Right atrium auricular region (tissue), 2 donors: ENCODE data around the gene RAB3IP. TPM values are rescaled to one million over a fixed set of nuclear protein-coding genes. Genes with fewer than 3 reads are reported as not detected.
A peak's percentile ranks its signal among the peaks of the same experiment; 100 is the strongest.

ENCODE experiments used
- DNase-seq: peaks from one replicate; pipeline ENCODE4 v3.0.0-alpha.2; 2019; ENCODE audit warnings: low spot score
- H3K27ac ChIP-seq, 2 donors: fragments of 200-600 bp; sonication (generic); 1 replicate in 1 of 2; 2 replicates in 1 of 2; pipeline ENCODE4 v1.5.1; 2016 to 2019
- H3K27me3 ChIP-seq, 2 donors: fragments of 200-600 bp; sonication (generic); one replicate each; pipeline versions ENCODE4 v1.5.1 to v1.6.0; 2017 to 2019
- H3K36me3 ChIP-seq: fragments of 200-600 bp; sonication (generic); one replicate; pipeline ENCODE4 v1.5.1; 2016
- H3K4me1 ChIP-seq, 2 donors: fragments of 200-600 bp; sonication (generic); one replicate each; pipeline versions ENCODE4 v1.5.1 to v1.6.0; 2017 to 2019
- H3K4me3 ChIP-seq, 2 donors: fragments of 200-600 bp; sonication (generic); 1 replicate in 1 of 2; 2 replicates in 1 of 2; pipeline ENCODE4 v1.5.1; 2017 to 2019; ENCODE audit warnings: mild to moderate bottlenecking in 1 of 2, moderate library complexity in 1 of 2
- H3K9me3 ChIP-seq, 2 donors: fragments of 200-600 bp; sonication (generic); one replicate each; pipeline ENCODE4 v1.5.1; 2019
- total RNA-seq, 2 donors: library from RNA; depleted of rRNA; stranded (reverse); fragments of >200 nt; gene quantifications; one replicate each; pipeline ENCODE4 v1.1.0, GENCODE V29; 2016
- TF ChIP-seq, protein P1 (sequence below), 2 donors: fragments of 200-600 bp; sonication (generic); IDR thresholded peaks; one replicate each; pipeline ENCODE4 v1.5.1; 2019; ENCODE audit warnings: antibody characterized with exemption in 2 of 2

RAB3IP gene, protein sequence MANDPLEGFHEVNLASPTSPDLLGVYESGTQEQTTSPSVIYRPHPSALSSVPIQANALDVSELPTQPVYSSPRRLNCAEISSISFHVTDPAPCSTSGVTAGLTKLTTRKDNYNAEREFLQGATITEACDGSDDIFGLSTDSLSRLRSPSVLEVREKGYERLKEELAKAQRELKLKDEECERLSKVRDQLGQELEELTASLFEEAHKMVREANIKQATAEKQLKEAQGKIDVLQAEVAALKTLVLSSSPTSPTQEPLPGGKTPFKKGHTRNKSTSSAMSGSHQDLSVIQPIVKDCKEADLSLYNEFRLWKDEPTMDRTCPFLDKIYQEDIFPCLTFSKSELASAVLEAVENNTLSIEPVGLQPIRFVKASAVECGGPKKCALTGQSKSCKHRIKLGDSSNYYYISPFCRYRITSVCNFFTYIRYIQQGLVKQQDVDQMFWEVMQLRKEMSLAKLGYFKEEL
- total RNA-seq: 10 to 100 TPM; 27.2 to 37.1 TPM

DNA sequence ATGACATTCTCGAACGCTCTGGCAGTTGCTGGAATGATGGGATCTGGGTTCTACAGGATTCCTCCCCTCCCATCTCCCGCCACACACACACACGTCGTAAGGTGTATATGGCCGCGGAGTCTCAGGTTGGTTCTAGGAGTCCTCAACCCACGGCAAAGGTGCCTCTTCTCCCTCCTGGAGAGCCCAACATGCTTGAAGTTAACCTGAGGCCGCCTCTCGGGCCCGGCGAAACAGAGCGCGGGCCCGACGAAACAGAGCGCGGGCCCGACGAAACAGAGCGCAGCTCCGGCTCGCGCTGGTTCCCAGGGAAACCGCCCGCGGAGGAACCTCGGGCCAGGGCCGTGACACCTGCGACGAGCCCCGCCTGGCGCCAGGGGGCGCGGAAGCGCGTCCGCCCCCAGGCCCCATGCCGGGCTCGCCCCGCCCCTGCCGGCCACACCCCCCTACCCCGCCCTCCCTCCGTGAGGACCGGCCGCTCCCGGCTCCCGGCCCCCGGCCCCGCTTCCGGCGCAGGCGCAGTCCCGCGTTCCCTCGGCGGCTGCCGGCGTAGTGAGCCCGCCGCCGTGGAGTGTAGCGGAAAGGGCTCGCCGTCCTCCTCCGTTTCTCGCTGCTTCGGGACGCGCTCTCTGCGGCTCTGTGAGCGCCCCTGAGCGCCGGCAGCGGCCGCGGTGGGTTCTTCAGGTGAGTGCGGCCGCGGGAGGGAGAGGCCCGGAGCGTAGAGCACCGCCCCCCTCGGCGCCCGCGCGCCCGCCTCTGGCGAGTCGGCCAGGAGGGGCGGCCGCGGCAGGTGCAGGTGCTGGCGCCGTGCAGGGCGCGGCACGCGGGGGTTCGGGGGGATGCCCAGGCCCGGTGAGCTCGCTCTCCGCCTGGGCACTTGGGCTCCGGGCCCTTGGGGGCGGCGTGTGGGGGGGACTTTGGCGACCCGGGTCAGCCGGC is at the start of gene RAB3IP:
TSS of gene RAB3IP (plus strand) at position 510 of the 936 bp plus-strand sequence. CDS start 16,549 bp downstream, outside the sequence.
- Histone ChIP-seq H3K4me3 (peak within 1 kb of the TSS; percentile 93 to 94), H3K9me3 (no peaks in the 10 kb centered on the region), H3K36me3 (no peaks in the 10 kb centered on the region), H3K4me1 (peaks cover 0 to 8% of the 10 kb centered on the region in 2 donors), H3K27ac (peak within 1 kb of the TSS; percentile 86 to 94), H3K27me3 (no peaks in the 10 kb centered on the region)
- DNase-seq: peak; percentile 61
- TF ChIP-seq, protein P1, sequence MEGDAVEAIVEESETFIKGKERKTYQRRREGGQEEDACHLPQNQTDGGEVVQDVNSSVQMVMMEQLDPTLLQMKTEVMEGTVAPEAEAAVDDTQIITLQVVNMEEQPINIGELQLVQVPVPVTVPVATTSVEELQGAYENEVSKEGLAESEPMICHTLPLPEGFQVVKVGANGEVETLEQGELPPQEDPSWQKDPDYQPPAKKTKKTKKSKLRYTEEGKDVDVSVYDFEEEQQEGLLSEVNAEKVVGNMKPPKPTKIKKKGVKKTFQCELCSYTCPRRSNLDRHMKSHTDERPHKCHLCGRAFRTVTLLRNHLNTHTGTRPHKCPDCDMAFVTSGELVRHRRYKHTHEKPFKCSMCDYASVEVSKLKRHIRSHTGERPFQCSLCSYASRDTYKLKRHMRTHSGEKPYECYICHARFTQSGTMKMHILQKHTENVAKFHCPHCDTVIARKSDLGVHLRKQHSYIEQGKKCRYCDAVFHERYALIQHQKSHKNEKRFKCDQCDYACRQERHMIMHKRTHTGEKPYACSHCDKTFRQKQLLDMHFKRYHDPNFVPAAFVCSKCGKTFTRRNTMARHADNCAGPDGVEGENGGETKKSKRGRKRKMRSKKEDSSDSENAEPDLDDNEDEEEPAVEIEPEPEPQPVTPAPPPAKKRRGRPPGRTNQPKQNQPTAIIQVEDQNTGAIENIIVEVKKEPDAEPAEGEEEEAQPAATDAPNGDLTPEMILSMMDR (IDR thresholded peaks at IDR 0.05): peak; percentile 63 to 78

DNA sequence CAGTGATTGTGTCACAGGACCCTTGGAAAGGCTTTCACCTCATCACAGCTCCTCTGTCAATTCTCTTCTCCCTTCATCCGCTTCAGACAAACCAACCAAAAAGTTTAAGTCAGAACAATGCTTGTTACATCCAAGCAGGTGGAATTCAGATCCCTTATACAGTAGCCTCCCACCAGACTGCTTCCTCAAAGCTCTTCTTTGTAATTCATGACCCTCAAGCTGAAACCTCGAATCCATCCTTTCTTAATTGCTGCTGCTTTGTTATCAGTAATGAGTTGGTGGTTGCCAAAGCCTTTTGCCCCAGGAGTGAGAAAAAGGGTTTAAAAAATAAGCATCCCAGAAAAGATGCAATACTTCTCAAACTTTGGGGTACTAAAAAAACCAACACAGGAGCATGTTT is 49.0 kb upstream of the RAB3IP start:
- H3K27ac ChIP-seq: peak overlapping the region in 1 of 2 donors; percentile 58

DNA sequence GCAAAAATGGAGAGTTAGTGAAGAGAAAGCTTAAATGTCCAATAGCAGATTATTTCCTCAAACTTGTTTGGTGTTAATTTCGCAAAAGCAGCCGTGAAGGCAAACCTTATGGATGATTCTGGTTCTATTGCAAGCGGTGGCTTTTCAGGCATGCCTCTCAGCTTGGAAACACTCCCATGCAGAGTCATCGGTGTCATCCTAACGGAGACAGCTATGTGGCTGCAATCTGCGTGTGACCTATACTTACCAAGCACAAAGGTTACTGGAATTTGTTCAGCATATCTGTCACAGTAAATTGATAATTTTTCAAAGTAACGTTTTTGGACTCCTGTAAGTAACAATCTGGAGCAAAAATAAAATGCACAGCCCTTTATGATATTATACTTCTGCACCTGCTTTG is 44.5 kb upstream of the RAB3IP start:
- no peak for DNase-seq
- Histone ChIP-seq H3K9me3 (no peaks in the 10 kb centered on the region), H3K36me3 (no peaks in the 10 kb centered on the region), H3K27ac (no peak overlapping the region), H3K27me3 (no peaks in the 10 kb centered on the region), H3K4me1 (peaks cover 0 to 7% of the 10 kb centered on the region in 2 donors), H3K4me3 (no peak overlapping the region)
- TF ChIP-seq, protein P1 (IDR thresholded peaks at IDR 0.05): no peak

More for the DNA sequence above, 49.0 kb upstream of the RAB3IP start:
- no peaks in the 10 kb centered on the region for H3K27me3 ChIP-seq
- TF ChIP-seq, protein P1 (IDR thresholded peaks at IDR 0.05): no peak
- H3K9me3 ChIP-seq: no peaks in the 10 kb centered on the region
- no peak for DNase-seq
- H3K4me3 ChIP-seq: no peak overlapping the region
- H3K36me3 ChIP-seq: no peaks in the 10 kb centered on the region
- peaks cover 0 to 12% of the 10 kb centered on the region in 2 donors for H3K4me1 ChIP-seq

DNA sequence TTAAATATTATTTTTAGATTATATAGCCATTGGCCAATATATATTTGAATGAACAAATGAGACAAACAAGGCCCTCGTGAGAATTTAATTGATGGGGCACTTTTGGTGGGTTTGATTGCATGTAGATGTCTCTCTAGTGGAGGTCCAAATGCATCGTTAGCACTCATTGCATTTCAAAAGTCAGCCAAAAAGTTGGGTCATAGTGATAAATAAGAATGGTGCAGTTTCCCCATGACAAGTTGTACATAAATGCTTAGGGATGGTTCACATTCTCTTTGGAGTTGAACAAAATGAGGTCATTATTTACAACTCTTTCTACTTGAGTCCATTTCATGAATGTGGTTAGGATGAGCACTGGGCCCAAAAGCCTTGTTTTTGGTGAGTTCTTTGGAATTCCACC is 40.6 kb upstream of the RAB3IP start:
- Histone ChIP-seq H3K9me3 (no peaks in the 10 kb centered on the region), H3K4me3 (no peak overlapping the region), H3K27me3 (no peaks in the 10 kb centered on the region), H3K4me1 (no peaks in the 10 kb centered on the region), H3K36me3 (no peaks in the 10 kb centered on the region), H3K27ac (no peak overlapping the region)
- no peak for DNase-seq
- TF ChIP-seq, protein P1 (IDR thresholded peaks at IDR 0.05): no peak

DNA sequence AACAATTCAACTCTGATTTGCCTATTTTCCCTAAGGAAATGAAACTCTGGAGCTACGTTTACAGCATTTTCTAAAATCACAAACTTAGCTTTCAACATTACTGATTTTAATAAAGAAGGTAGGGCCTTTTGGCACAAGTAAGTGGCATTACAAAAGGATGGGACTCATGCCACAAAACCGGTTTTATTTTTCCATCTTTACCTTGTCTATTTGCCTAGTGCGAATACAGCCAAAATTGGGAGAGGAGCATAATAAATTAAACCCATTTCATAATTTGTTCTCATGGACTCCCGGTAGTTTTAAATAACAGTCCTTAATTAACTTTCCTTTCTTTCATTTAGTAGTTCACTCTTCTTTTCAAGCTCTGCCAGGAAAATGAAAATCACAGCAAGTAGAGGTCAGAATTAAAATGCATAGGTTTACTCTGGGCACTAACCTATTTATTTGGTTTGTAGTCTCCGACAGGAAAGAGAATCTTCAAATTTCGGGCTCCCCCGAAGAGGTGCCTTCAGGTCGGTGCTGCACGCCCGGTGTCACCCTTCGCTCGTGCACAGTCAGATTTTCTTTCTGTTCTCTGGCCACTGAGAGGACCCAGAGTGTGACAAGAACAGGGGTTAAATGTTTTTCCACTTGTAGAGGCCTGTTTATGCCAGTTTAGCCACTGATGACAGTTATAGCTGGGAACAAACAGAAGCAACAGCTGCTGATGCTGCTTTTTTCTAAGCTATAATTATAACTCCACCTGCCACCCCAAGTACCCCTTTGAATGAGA is 39.7 kb upstream of the RAB3IP start, which contains the start of gene BEST3:
TSS of gene BEST3 (minus strand) at position 535 of the 772 bp plus-strand sequence. CDS start 1,505 bp downstream, outside the sequence.
- TF ChIP-seq, protein P1 (IDR thresholded peaks at IDR 0.05): no peak
- no peaks in the 10 kb centered on the region for H3K4me1 ChIP-seq

More for the DNA sequence above, 39.7 kb upstream of the RAB3IP start, which contains the start of gene BEST3:
- Histone ChIP-seq H3K36me3 (no peaks in the 10 kb centered on the region), H3K9me3 (no peaks in the 10 kb centered on the region), H3K27ac (no peak within 1 kb of the TSS), H3K4me3 (no peak within 1 kb of the TSS), H3K27me3 (no peaks in the 10 kb centered on the region)
- no peak for DNase-seq
